H1 (cell line): ENCODE results near the gene LGR4. TPM values are rescaled to one million over a fixed set of nuclear protein-coding genes. Genes with fewer than 3 reads are reported as not detected.

ENCODE experiments used
- CTCF ChIA-PET: fragments of 300-600 bp; sonication (Branson Sonifier 250); formaldehyde crosslinking; loops from one replicate; lab custom pipeline; 2021; ENCODE audit not compliant: partially characterized antibody; lab: Charles Lee
- POLR2A ChIA-PET: fragments of 300-600 bp; sonication (Branson Sonifier 250); formaldehyde crosslinking; loops from one replicate; lab custom pipeline; 2021; ENCODE audit warnings: inconsistent platforms; ENCODE audit not compliant: partially characterized antibody; lab: Charles Lee
- DNase-seq, 2 experiments: peaks; one replicate each; pipeline versions ENCODE4 v3.0.0 to v3.0.0-alpha.2; 2010 to 2022; ENCODE audit warnings: low spot score in 2 of 2, low read depth in 1 of 2, mixed read lengths in 1 of 2
- FAIRE-seq: peaks from 2 replicates; lab custom pipeline; 2011; peaks lifted over from hg19 to GRCh38; lab: Jason Lieb, UNC
- H2AFZ ChIP-seq: 2 replicates; pipeline ENCODE4 v1.8.1; 2012; ENCODE audit warnings: low read length, inconsistent platforms
- H2AK5ac ChIP-seq: 2 replicates; pipeline ENCODE4 v1.6.1; 2013; ENCODE audit warnings: low read depth, low read length
- H2BK120ac ChIP-seq: replicated peaks from 2 replicates; pipeline ENCODE3; 2013; ENCODE audit warnings: low read depth, low read length, inconsistent platforms
- H2BK12ac ChIP-seq: 2 replicates; pipeline ENCODE4 v1.6.1; 2013; ENCODE audit warnings: low read depth, low read length
- H2BK15ac ChIP-seq: 2 replicates; pipeline ENCODE4 v1.6.1; 2013; ENCODE audit warnings: low read length
- H2BK20ac ChIP-seq: 2 replicates; pipeline ENCODE4 v1.6.1; 2013; ENCODE audit warnings: low read length
- H2BK5ac ChIP-seq: 2 replicates; pipeline ENCODE4 v1.6.1; 2013; ENCODE audit warnings: low read depth, low read length
- H3K14ac ChIP-seq: 2 replicates; pipeline ENCODE4 v1.6.1; 2013; ENCODE audit warnings: inconsistent platforms; ENCODE audit not compliant: insufficient read length
- H3K18ac ChIP-seq: 2 replicates; pipeline ENCODE4 v1.6.1; 2013; ENCODE audit warnings: low read length; ENCODE audit errors: extremely low read depth
- H3K23ac ChIP-seq: 2 replicates; pipeline ENCODE4 v1.6.1; 2013; ENCODE audit warnings: inconsistent platforms; ENCODE audit not compliant: insufficient read length
- H3K23me2 ChIP-seq: 2 replicates; pipeline ENCODE4 v1.6.1; 2013; ENCODE audit warnings: low read depth, low read length
- H3K27ac ChIP-seq: 2 replicates; pipeline ENCODE4 v1.6.1; 2011; ENCODE audit warnings: low read depth, low read length, inconsistent platforms
- H3K27me3 ChIP-seq, 4 experiments: replicated peaks in 1 of 4; 1 replicate in 1 of 4; 2 replicates in 3 of 4; pipeline versions ENCODE4 v1.6.1 to v1.8.1; 2011 to 2013; ENCODE audit warnings: low read length in 3 of 4, mild to moderate bottlenecking in 3 of 4, inconsistent platforms in 2 of 4, mixed read lengths in 2 of 4, moderate library complexity in 1 of 4; ENCODE audit not compliant: control insufficient read depth in 3 of 4, insufficient read depth in 3 of 4; ENCODE audit errors: extremely low read depth in 1 of 4
- H3K36me3 ChIP-seq, 4 experiments: 2 replicates each; pipeline versions ENCODE4 v1.6.1 to v1.8.1; 2011 to 2013; ENCODE audit warnings: mild to moderate bottlenecking in 4 of 4, low read length in 3 of 4, moderate library complexity in 2 of 4, control low read depth in 1 of 4, inconsistent platforms in 1 of 4; ENCODE audit not compliant: insufficient read depth in 4 of 4, control insufficient read depth in 2 of 4
- H3K4ac ChIP-seq: replicated peaks from 2 replicates; pipeline ENCODE3; 2013; ENCODE audit warnings: low read length, low read depth, mixed read lengths, inconsistent platforms; ENCODE audit not compliant: insufficient read length
- H3K4me1 ChIP-seq, 4 experiments: replicated peaks in 1 of 4; 1 replicate in 1 of 4; 2 replicates in 3 of 4; pipeline versions ENCODE4 v1.6.1 to v1.8.1; 2011 to 2013; ENCODE audit warnings: low read length in 3 of 4, inconsistent platforms in 2 of 4, mixed read lengths in 1 of 4; ENCODE audit not compliant: insufficient read depth in 4 of 4, control insufficient read depth in 3 of 4
- H3K4me2 ChIP-seq, 2 experiments: 2 replicates each; pipeline versions ENCODE4 v1.6.1 to v1.8.1; 2011 to 2013; ENCODE audit warnings: low read depth in 2 of 2, low read length in 2 of 2, control low read depth in 1 of 2, inconsistent platforms in 1 of 2, mild to moderate bottlenecking in 1 of 2; ENCODE audit not compliant: insufficient read depth in 1 of 2
- H3K4me3 ChIP-seq, 4 experiments: fragments of 200-600, 300-600 bp in 1 of 4; sonication (generic), shearing (Covaris generic), sonication (Bioruptor Twin) in 1 of 4; 2 replicates each; pipeline versions ENCODE4 v1.5.1 to v1.8.1; 2011 to 2016; ENCODE audit warnings: low read length in 4 of 4, low read depth in 3 of 4, control low read depth in 2 of 4, inconsistent platforms in 2 of 4, mild to moderate bottlenecking in 2 of 4, mixed read lengths in 1 of 4, moderate library complexity in 1 of 4; ENCODE audit not compliant: insufficient read depth in 2 of 4; ENCODE audit errors: extremely low read depth in 1 of 4
- H3K56ac ChIP-seq: replicated peaks from 2 replicates; pipeline ENCODE3; 2013; ENCODE audit warnings: low read depth, mild to moderate bottlenecking, mixed read lengths, low read length, inconsistent platforms; ENCODE audit not compliant: insufficient read length
- H3K79me1 ChIP-seq: 2 replicates; pipeline ENCODE4 v1.6.1; 2013; ENCODE audit warnings: low read depth, low read length, control low read depth
- H3K79me2 ChIP-seq, 2 experiments: 2 replicates each; pipeline versions ENCODE4 v1.6.1 to v1.8.1; 2012 to 2013; ENCODE audit warnings: low read length in 2 of 2, mild to moderate bottlenecking in 2 of 2, inconsistent platforms in 1 of 2; ENCODE audit not compliant: insufficient read depth in 2 of 2, control insufficient read depth in 1 of 2
- H3K9ac ChIP-seq, 4 experiments: replicated peaks in 1 of 4; 1 replicate in 1 of 4; 2 replicates in 3 of 4; pipeline versions ENCODE4 v1.6.1 to v1.8.1; 2011 to 2013; ENCODE audit warnings: low read depth in 3 of 4, low read length in 3 of 4, control low read depth in 2 of 4, mild to moderate bottlenecking in 2 of 4, moderate library complexity in 2 of 4, inconsistent platforms in 1 of 4; ENCODE audit errors: extremely low read depth in 1 of 4
- H3K9me3 ChIP-seq, 2 experiments: 2 replicates each; pipeline versions ENCODE4 v1.6.1 to v1.8.1; 2012 to 2013; ENCODE audit warnings: mild to moderate bottlenecking in 2 of 2, moderate library complexity in 2 of 2, control low read depth in 1 of 2, inconsistent platforms in 1 of 2, low read depth in 1 of 2, low read length in 1 of 2, mixed read lengths in 1 of 2; ENCODE audit not compliant: insufficient read depth in 2 of 2
- H4K20me1 ChIP-seq, 2 experiments: replicated peaks in 1 of 2; 2 replicates each; pipeline versions ENCODE3 to v1.8.1; 2011 to 2013; ENCODE audit warnings: inconsistent platforms in 2 of 2, low read length in 2 of 2, mild to moderate bottlenecking in 1 of 2; ENCODE audit not compliant: insufficient read depth in 2 of 2, control insufficient read depth in 1 of 2
- H4K5ac ChIP-seq: 2 replicates; pipeline ENCODE4 v1.6.1; 2013; ENCODE audit warnings: low read length, low read depth, mixed read lengths, inconsistent platforms; ENCODE audit not compliant: insufficient read length
- H4K8ac ChIP-seq: 2 replicates; pipeline ENCODE4 v1.8.0; 2013; ENCODE audit warnings: mild to moderate bottlenecking, moderate library complexity, low read length, inconsistent platforms; ENCODE audit not compliant: insufficient read depth; ENCODE audit errors: extremely low read depth
- H4K91ac ChIP-seq: replicated peaks from 2 replicates; pipeline ENCODE3; 2013; ENCODE audit warnings: low read length, mixed read lengths, inconsistent platforms; ENCODE audit not compliant: insufficient read length
- CEBPB ChIP-seq: IDR thresholded peaks from 2 replicates; pipeline ENCODE4 v1.6.1; 2012; ENCODE audit warnings: low read depth, low read length
- CTBP2 ChIP-seq: IDR thresholded peaks from 2 replicates; pipeline ENCODE4 v1.7.0; 2011; ENCODE audit warnings: borderline replicate concordance, mild to moderate bottlenecking, moderate library complexity, mixed read lengths, low read length; ENCODE audit not compliant: insufficient read depth, insufficient read length
- GABPA ChIP-seq: IDR thresholded peaks from 2 replicates; pipeline ENCODE4 v1.6.1; 2011; ENCODE audit warnings: mild to moderate bottlenecking, low read length, moderate library complexity, borderline replicate concordance; ENCODE audit not compliant: insufficient read depth
- KDM4A ChIP-seq: IDR thresholded peaks from one replicate; pipeline ENCODE4 v1.7.1; 2012; ENCODE audit warnings: low read depth, mild to moderate bottlenecking, moderate library complexity, low read length, inconsistent platforms; ENCODE audit not compliant: severe bottlenecking
- NANOG ChIP-seq: IDR thresholded peaks from 2 replicates; pipeline ENCODE4 v1.6.1; 2011; ENCODE audit warnings: low read length, low read depth, mild to moderate bottlenecking, inconsistent platforms; ENCODE audit not compliant: insufficient read depth, poor library complexity, severe bottlenecking
- POLR2A ChIP-seq, 2 experiments: IDR thresholded peaks; 1 replicate in 1 of 2; 2 replicates in 1 of 2; pipeline ENCODE4 v1.6.1; 2011; ENCODE audit warnings: low read depth in 2 of 2, low read length in 2 of 2, mild to moderate bottlenecking in 2 of 2; ENCODE audit errors: control extremely low read depth in 1 of 2
- POU5F1 ChIP-seq: IDR thresholded peaks from 2 replicates; pipeline ENCODE4 v1.6.1; 2011; ENCODE audit warnings: low read depth, mild to moderate bottlenecking, low read length, moderate library complexity
- RNF2 ChIP-seq: fragments of 200-900, 300-1000 bp; sonication (generic); IDR thresholded peaks from 2 replicates; pipeline ENCODE4 v1.7.1; 2016; ENCODE audit warnings: borderline replicate concordance, low read depth, mild to moderate bottlenecking, antibody characterized with exemption, low read length; ENCODE audit not compliant: poor library complexity, severe bottlenecking; ENCODE audit errors: missing control alignments
- TAF1 ChIP-seq: IDR thresholded peaks from 2 replicates; pipeline ENCODE4 v1.6.1; 2011; ENCODE audit warnings: mild to moderate bottlenecking, low read depth, low read length
- USF2 ChIP-seq: IDR thresholded peaks from 2 replicates; pipeline ENCODE4 v1.6.1; 2011; ENCODE audit warnings: low read length, improper control_type of control experiment
- WGBS, 2 experiments: shearing (Covaris generic) in 1 of 2; methylation state at CpG; one replicate each; pipeline versions ENCODE4 v1.1.6 to v1.1.7; 2013 to 2015; ENCODE audit warnings: low lambda C conversion rate in 2 of 2, mixed read lengths in 2 of 2, inconsistent platforms in 1 of 2, low coverage in 1 of 2, missing lambda C conversion rate in 1 of 2; ENCODE audit not compliant: insufficient replicate concordance in 2 of 2, insufficient coverage in 1 of 2, insufficient read length in 1 of 2; ENCODE audit errors: extremely low coverage in 1 of 2, missing lambda C conversion rate in 1 of 2; 5-methylcytosine and 5-hydroxymethylcytosine counted together
- polyA plus RNA-seq, 7 experiments: library from polyadenylated mRNA; depleted of rRNA in 3 of 7; stranded (reverse) in 5 of 7; unstranded in 2 of 7; fragments of >200 nt in 5 of 7; fragments of 200-250 nt in 2 of 7; gene quantifications; 1 replicate in 5 of 7; 2 replicates in 1 of 7; 4 replicates in 1 of 7; pipeline versions ENCODE4 v1.2.1 to v1.2.3, GENCODE V29; 2011 to 2013; ENCODE audit warnings: missing spikeins in 2 of 7, mixed read lengths in 2 of 7
- total RNA-seq: library from RNA; stranded (reverse); fragmentation: NEBNext Ultra II Directional; extraction: Animal tissue kit (Norgen Biotek cat#: 25700); gene quantifications from 2 replicates; pipeline ENCODE4 v1.2.1, GENCODE V29; 2021

Gene LGR4
- total and polyA plus RNA-seq, 2 of the 8 experiments (the other 6 are each of a cell fraction or from before 2014, with no cell fraction given), result 26.6 to 61.7 TPM

- Histone ChIP-seq H4K5ac (no peak overlapping the region), H3K27me3 (no peaks in the 10 kb centered on the region), H4K8ac (no peak overlapping the region), H3K36me3 (peaks cover 0 to 13% (median 0%) of the 10 kb centered on the region in 4 experiments; a peak in 2 of 8 replicates), H2BK15ac (no peak overlapping the region), H3K23ac (no peak overlapping the region), H2BK120ac (no peak overlapping the region), H2AK5ac (no peak overlapping the region), H3K79me2 (peaks cover 11 to 100% of the 10 kb centered on the region in 2 experiments; a peak in 3 of 4 replicates), H3K56ac (no peak overlapping the region), H3K4me2 (no peak overlapping the region), H3K27ac (no peak overlapping the region), H2BK5ac (no peak overlapping the region), H3K18ac (no peak overlapping the region), H3K9ac (no peak overlapping the region), H3K23me2 (no peaks in the 10 kb centered on the region), H4K91ac (no peak overlapping the region), H2AFZ (no peak overlapping the region), H3K79me1 (peaks cover 21% of the 10 kb centered on the region), H2BK20ac (no peak overlapping the region), H3K4me1 (peaks cover 0 to 28% (median 10%) of the 10 kb centered on the region in 4 experiments; a peak in 5 of 7 replicates), H3K4me3 (no peak overlapping the region), H3K9me3 (no peaks in the 10 kb centered on the region), H2BK12ac (no peak overlapping the region), H3K14ac (no peak overlapping the region), H3K4ac (no peak overlapping the region), H4K20me1 (peaks cover 0 to 2% of the 10 kb centered on the region in 2 experiments)
- DNase-seq (no peak), FAIRE-seq (no peak)
- WGBS, 2 experiments, result 81% methylated on average over 7 of the region's 7 CpGs; no CpG with 5 or more reads in 1 of the 2 experiments
- POLR2A ChIA-PET, result interaction anchor here (0.8 to 1.6 kb wide), 4 partner anchors 8 to 49 kb away, joined by 3 to 4 read pairs (median 3); no protein-coding TSS in a partner anchor
- CTCF ChIA-PET, result interaction anchor here (0.5 to 1.7 kb wide), 10 partner anchors 11 to 674 kb away, joined by 3 to 6 read pairs (median 3); no protein-coding TSS in a partner anchor
- TF ChIP-seq KDM4A, result no peak
- TF ChIP-seq USF2, result no peak
- no peak for TF ChIP-seq CEBPB
- no peak for TF ChIP-seq POU5F1
- TF ChIP-seq RNF2, result no peak
- TF ChIP-seq NANOG, result no peak
- TF ChIP-seq POLR2A (IDR thresholded peaks at IDR 0.05; ENCODE audit: control extremely low read depth in 1 of 2, low read depth in 2 of 2, low read length in 2 of 2), result no peak
- TF ChIP-seq GABPA, result no peak
- no peak for TF ChIP-seq TAF1
- TF ChIP-seq CTBP2, result no peak
Observed at GRCh38 chr11:27427183-27427980, 45.2 kb downstream of the LGR4 start.
